GM21576 (cell line): Measurements from ENCODE around the gene TCF7.

ENCODE experiments used
- ATAC-seq: cut with Tn5 transposase; IDR thresholded peaks from one replicate; pipeline ENCODE4 v1.9.1; 2021; ENCODE audit warnings: mild to moderate bottlenecking, moderate library complexity; ENCODE audit not compliant: unreplicated experiment

The TCF7 gene

DNA sequence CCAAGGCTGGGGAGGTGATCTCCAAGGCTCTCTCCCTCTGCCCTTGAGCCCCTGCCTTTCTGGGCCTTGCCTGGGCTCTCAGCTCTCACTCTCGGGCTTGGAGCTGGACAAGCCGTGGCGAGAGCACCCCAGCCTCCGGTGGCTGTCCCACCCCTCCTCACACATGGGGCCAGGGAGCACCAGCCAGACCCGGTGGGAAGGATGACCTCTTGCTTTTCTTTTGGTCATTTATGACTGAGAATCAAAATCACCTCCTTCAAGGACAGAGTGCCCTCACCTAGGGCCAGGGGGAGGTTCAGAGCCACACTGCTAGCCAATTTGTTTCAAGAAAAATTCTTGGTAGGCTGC, 14.1 kb downstream of the TCF7 start:
- no peak for ATAC-seq

- ATAC-seq = no peak
These were observed 15.1 kb downstream of the TCF7 start for GRCh38 chr5:134129411-134130238.

DNA sequence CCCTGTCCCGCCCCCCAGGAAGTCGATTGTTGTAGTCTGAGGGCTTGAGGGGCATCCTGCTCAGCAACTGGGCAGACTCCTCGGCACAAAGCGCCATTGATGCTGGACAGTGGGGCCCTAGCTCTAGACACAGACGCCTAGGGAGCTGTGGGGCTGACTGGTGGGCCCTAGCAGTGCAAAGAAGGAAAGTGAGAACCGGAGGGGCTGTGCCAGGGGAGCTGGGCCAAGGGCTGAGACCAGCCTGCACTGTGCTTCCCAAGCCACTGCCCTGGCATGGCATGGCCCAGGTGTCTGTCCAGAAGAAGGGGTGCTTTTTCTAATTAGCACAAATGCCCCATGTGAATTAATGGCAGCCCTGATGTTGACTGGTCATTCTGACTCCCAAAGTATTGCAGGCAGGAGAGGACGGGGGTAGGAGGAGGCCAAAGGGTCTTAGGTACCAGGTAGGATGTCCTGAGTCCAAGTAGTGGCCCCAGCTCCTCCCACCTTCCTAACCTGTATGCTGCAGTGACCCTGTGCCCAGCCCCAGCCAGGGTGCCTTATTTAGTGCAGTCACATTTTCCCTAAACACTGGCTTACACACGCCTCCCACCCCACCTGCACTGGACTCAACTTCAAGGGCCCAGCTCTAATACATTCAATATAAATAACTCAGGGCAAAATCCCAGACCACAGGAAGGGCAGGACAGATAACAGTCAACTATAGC, 15.9 kb downstream of the TCF7 start:
- no peak for ATAC-seq

GRCh38 chr5:134131165-134131564, 16.7 kb downstream of the TCF7 start:
- no peak for ATAC-seq

- ATAC-seq = no peak
These were observed 17.3 kb downstream of the TCF7 start for GRCh38 chr5:134131578-134132350.

DNA sequence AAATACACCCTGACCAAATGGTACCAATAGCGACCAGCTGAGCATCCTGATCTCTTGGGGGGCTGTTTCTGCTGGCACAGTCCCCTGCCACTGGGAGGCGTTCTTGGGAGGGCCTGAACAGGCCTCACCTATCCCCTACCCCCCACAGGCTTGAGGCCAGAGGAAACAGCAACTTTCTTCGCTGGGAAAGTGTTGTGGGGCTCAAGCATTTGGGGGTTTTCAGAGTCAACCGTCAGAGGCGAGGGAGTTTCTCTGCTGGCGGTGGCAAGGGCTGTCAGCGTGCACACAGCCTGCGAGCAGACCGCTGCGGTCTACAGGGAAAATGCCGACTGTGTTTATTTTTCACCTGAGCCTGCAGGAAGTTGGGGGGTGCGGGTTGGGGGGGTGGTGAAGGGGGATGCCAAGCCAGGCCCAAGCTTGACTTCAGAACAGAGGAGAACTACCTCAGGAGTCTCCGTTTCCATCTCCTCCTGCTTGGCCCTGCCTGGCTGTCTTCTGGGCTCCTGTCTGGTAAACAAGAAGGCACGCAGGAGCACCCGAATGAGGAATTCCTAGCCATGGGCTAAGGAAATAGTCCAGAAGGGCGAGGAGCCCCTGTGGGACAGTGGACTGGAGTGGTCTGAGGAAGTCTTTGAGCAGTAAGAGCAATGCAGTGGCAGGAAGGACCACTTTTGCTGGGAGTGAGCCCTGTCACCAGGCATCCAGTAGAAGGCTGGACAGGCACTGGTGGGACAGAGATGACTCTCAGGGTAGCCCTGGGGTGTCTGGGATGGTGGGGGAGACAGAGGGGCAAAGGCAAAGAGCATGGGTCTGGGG, 18.1 kb downstream of the TCF7 start:
- ATAC-seq = peak; percentile 63

DNA sequence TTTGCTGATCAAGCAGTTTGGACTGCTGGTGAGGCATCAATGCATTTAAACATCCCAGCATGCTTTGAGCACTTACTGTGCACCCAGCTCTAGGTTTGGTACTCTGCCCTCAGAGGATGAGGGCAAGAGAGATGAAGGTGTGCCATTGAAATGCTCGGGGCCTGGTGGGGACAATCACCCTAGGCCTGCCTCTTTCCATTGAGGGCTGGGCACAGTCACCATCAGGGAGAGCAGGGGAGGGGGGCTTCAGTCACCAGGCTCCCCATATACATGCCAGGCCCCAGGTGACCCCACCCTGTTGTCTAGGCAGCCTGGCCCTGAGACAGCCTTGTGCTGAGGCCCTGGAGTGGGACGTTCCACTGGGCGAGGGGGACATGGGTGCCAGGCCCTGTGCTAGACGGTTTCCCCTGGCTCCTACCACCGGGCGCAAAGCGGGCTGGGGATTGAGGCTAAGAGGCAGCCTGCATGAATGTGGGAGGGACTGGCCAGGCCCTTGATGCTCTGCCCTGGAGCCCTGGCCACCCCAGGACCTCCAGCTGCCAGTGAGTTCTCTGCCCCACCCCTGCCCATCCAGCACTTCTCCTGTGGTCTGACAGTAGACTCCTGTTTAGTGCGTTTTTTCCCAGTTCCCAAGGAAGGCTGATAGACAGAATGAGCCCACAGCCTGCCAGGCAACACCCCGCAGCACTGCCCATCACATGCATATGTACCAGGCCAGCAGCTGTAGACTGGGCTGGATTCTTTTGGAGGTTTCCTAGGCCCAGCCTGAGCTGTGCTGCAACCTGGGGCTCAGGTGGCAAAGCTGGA, 18.9 kb downstream of the TCF7 start:
- no peak for ATAC-seq

- no peak for ATAC-seq
These were observed 19.6 kb downstream of the TCF7 start for GRCh38 chr5:134133995-134134541.

DNA sequence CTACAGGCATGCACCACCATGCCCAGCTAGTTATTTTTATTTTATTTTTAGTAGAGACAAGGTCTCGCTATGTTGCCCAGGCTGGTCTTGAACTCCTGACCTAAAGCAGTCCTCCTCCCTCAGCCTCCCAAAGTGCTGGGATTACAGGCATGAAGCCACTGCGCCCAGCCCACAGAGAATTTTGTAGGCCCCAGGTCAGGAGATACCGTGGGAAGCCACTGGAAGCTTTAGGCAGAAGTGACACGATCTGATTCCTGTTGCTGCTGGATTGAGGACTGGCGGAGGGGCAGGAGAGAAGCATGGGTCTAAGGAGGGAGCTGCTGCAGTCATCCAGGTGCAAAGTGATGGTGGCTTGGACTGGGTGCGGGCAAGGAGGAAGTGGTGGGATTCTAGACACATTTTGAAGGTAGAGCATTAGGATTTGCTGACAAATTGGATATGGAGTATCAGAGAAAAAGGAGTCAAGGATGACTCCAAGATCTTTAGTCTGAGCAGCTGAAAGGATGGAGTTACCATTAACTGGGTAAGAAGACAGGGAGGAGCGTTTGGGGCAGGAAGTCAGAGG, 20.7 kb downstream of the TCF7 start:
- ATAC-seq = no peak

- ATAC-seq = no peak
These were observed 21.7 kb downstream of the TCF7 start for GRCh38 chr5:134136221-134136631.

- ATAC-seq = no peak
These were observed 22.3 kb downstream of the TCF7 start for GRCh38 chr5:134136771-134137170.

DNA sequence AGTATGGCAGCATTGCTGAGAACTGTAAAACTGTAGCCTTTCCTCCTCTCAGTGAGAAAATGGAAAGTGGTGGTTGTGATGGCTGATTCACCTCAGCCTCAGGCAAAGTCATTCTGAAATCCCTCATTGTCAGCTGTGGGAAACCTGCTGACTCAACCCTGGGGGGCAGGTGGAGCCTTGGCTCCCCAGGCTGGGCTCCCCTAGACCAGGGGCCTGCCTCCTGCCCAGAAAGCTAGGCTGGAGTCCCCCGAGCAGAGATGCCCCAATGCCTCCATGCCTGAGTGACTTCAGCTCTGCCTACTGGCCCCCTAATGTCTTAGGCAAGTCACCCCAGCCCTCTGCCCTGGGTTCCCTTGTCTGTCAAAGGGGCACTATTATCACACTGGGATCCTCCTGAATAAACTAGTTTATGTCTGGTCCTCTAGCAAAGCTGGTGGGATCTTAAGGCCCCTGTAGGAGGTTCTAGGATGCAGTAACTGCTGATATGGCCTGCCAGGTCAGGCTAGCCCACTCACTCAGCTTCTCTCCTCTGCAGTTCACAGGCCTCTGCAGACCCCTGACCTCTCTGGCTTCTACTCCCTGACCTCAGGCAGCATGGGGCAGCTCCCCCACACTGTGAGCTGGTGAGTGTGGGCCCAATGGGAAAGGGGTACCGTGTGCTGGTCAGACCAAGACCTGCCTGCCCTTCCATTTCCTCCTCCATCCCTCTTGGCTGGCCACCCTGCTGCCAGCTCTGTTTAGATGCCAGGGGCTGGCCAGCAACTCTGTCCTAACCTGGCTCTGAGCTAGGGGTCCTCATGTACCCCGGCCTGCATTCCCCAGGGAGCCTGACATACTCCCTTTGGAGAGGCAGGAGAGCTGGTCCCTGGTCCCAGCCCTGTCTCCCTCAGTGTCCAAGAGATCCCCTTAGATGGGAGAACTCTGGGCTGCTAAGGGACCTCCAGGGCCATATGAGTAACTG, 24.2 kb downstream of the TCF7 start:
- ATAC-seq = peak; percentile 72

DNA sequence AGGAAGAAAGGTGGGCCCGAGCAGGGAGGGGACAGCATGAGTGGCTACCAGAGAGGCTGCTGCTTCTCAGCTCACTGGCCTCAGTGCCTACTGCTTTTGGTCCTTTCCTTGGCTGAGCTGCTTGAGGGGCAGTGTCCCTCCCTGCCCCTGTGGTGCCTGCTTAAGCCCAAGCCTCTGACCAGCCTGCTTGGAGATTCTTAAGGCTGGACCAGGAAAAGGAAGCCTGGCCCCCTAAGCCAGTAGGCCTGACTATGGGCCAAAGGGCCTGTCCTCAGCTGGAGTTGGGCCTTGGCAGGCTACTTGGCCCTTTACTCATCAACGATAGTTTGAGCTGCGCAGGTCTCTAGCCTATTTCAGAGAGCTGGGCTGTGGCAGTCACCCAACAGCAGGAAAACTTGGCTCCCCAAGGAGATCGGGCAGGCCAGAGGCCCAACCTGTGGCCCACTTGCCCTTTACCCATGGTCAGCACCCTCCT, 24.9 kb downstream of the TCF7 start:
- ATAC-seq = no peak

DNA sequence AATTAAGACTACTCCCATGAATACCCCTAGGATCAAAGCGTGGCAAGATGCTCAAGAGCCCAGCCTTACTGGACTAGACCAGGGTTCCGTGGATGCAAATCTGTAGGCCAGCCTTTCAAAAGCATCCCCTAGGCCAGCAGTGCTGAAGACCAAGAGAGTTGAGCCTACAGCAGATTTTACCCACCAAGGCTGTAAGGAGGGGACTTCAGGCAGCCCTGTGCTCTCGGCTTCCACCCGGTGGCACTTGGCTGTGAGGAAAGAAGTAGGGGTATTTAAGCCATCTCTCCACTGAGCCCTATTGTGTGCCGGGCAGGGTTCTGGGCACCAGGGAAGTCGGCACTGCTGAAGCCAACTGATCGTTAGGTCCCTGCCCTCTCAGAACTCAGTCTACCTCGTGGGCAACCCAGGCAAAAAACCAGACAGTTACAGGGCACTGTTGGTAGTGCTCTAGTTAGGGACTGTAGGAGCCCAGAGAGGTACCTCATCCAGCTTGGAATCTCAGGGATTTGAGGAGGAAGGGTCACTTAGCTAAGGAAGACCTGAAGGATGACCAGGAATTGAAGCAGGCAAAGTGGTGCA, 25.5 kb downstream of the TCF7 start:
- ATAC-seq = no peak

- no peak for ATAC-seq
These were observed 26.2 kb downstream of the TCF7 start for GRCh38 chr5:134140530-134141201.

GRCh38 chr5:134141331-134142050, 27.0 kb downstream of the TCF7 start:
- no peak for ATAC-seq

- ATAC-seq = no peak
These were observed 27.6 kb downstream of the TCF7 start for GRCh38 chr5:134142052-134142451.
